GM12875 (cell line): ENCODE data around the gene PPARGC1A.

ENCODE experiments used
- H3K4me3 ChIP-seq: one replicate; pipeline ENCODE4 v1.5.1; 2011; ENCODE audit warnings: low read depth, low read length, control low read depth
- CTCF ChIP-seq: IDR thresholded peaks from 2 replicates; pipeline ENCODE4 v1.5.1; 2011; ENCODE audit warnings: low read depth, mild to moderate bottlenecking, control low read depth, inconsistent platforms, low read length, moderate library complexity, borderline replicate concordance; ENCODE audit not compliant: insufficient read depth

Gene PPARGC1A

GRCh38 chr4:23889814-23890341, at the start of gene PPARGC1A:
PPARGC1A (minus strand) TSS chr4:23890047; CDS start chr4:23889957, 90 bp downstream.
- no peak for TF ChIP-seq CTCF
- no peak within 1 kb of the TSS for H3K4me3 ChIP-seq

- no peak for TF ChIP-seq CTCF
- H3K4me3 ChIP-seq, result no peak overlapping the region
Observed at GRCh38 chr4:23938796-23939195, 48.9 kb upstream of the PPARGC1A start.

- no peak overlapping the region for H3K4me3 ChIP-seq
Observed at GRCh38 chr4:23937173-23937572, 47.3 kb upstream of the PPARGC1A start.

GRCh38 chr4:23934915-23935314, 45.1 kb upstream of the PPARGC1A start:
- no peak for TF ChIP-seq CTCF
- no peak overlapping the region for H3K4me3 ChIP-seq

More at GRCh38 chr4:23937173-23937572, 47.3 kb upstream of the PPARGC1A start:
- no peak for TF ChIP-seq CTCF

GRCh38 chr4:23934223-23934622, 44.4 kb upstream of the PPARGC1A start:
- TF ChIP-seq CTCF, result no peak
- no peak overlapping the region for H3K4me3 ChIP-seq

- no peak overlapping the region for H3K4me3 ChIP-seq
- no peak for TF ChIP-seq CTCF
Observed at GRCh38 chr4:23932901-23933308, 43.1 kb upstream of the PPARGC1A start.

GRCh38 chr4:23932186-23932585, 42.3 kb upstream of the PPARGC1A start:
- no peak overlapping the region for H3K4me3 ChIP-seq
- TF ChIP-seq CTCF, result no peak
